ENCODE results near the gene KCNQ1.

Gene KCNQ1

DNA sequence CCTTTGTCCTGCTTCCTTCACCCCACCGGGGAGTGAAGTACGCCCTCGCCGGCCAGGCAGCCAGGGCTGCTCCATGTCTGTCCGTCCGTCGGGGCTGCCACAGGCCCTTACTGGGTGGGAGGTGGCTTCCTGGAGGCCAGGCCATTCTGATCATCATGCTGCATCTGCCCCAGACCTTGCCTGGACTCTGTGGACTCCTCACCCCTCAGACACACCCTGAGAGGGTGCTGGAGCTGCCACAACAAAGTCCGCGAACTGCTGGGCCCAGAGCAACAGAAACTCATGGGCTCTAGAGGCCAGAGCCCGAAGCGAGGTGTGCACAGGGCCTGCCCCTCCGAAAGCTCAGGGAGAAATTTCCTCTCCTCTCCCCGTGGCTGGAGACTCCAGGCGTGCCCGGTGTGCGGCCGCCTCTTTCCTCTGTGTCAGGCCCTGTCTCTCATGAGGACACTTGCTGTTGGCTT, 130.8 kb downstream of the KCNQ1 start:
- ATAC-seq (ENCODE audit: insufficient read depth, low read depth) (no peak), DNase-seq (no peak)
- H3K4me3 ChIP-seq (ENCODE audit: low read depth in 1 of 2, low read length in 2 of 2), result no peak overlapping the region
- no peak overlapping the region for H3K4me2 ChIP-seq (ENCODE audit: insufficient read depth, low read length)
- no peaks in the 10 kb centered on the region for H3K79me2 ChIP-seq (ENCODE audit: insufficient read depth, low read length)
- 0 out of 2 replicates have a peak, but pooled peaks cover 5% of the 10 kb centered on the region for H4K20me1 ChIP-seq (ENCODE audit: insufficient read depth, low read length)
- no peaks in the 10 kb centered on the region for H3K4me1 ChIP-seq (ENCODE audit: insufficient read depth, low read length)
- TF ChIP-seq EZH2 (IDR thresholded peaks at IDR 0.05; ENCODE audit: borderline replicate concordance, low read depth, low read length, severe bottlenecking), result no peak
- TF ChIP-seq, protein P1, sequence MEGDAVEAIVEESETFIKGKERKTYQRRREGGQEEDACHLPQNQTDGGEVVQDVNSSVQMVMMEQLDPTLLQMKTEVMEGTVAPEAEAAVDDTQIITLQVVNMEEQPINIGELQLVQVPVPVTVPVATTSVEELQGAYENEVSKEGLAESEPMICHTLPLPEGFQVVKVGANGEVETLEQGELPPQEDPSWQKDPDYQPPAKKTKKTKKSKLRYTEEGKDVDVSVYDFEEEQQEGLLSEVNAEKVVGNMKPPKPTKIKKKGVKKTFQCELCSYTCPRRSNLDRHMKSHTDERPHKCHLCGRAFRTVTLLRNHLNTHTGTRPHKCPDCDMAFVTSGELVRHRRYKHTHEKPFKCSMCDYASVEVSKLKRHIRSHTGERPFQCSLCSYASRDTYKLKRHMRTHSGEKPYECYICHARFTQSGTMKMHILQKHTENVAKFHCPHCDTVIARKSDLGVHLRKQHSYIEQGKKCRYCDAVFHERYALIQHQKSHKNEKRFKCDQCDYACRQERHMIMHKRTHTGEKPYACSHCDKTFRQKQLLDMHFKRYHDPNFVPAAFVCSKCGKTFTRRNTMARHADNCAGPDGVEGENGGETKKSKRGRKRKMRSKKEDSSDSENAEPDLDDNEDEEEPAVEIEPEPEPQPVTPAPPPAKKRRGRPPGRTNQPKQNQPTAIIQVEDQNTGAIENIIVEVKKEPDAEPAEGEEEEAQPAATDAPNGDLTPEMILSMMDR (IDR thresholded peaks at IDR 0.05; ENCODE audit: borderline replicate concordance, extremely low read depth, low read length, poor library complexity, severe bottlenecking), result no peak
- H2AFZ ChIP-seq (ENCODE audit: low read depth, low read length), result no peak overlapping the region
- H3K9me3 ChIP-seq (ENCODE audit: insufficient read depth, low read length, severe bottlenecking), result no peaks in the 10 kb centered on the region
- H3K27ac ChIP-seq (ENCODE audit: low read length), result no peak overlapping the region
- H3K36me3 ChIP-seq (ENCODE audit: insufficient read depth, low read length), result no peaks in the 10 kb centered on the region
- no peak overlapping the region for H3K9ac ChIP-seq (ENCODE audit: low read depth, low read length)
- H3K27me3 ChIP-seq (ENCODE audit: insufficient read depth, low read length, poor library complexity), result no peaks in the 10 kb centered on the region

DNA sequence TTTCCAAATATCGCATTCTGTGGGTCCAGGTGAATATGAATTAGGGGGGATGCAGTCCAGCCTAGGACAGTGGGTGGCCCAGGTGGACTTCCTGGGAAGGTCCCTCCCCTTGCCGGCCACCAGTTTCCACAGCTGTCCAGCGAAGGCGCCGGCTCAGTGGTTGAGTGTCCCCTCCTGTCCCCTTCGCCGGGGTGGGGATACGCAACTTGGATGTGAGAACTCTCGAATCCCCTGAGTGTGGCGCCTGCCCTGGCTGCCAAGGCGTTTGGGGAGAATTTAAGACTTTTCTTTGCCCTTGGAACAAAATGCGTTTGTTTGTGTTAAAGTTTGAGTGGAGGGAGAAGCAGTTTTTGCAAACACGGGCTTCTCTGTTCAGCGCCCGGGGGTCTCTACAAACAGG, 131.3 kb downstream of the KCNQ1 start:
- no peak for TF ChIP-seq EZH2 (IDR thresholded peaks at IDR 0.05; ENCODE audit: borderline replicate concordance, low read depth, low read length, severe bottlenecking)
- TF ChIP-seq, protein P1 (IDR thresholded peaks at IDR 0.05; ENCODE audit: borderline replicate concordance, extremely low read depth, low read length, poor library complexity, severe bottlenecking), result no peak
- Histone ChIP-seq H3K27me3 (ENCODE audit: insufficient read depth, low read length, poor library complexity) (no peaks in the 10 kb centered on the region), H3K36me3 (ENCODE audit: insufficient read depth, low read length) (no peaks in the 10 kb centered on the region), H3K79me2 (ENCODE audit: insufficient read depth, low read length) (no peaks in the 10 kb centered on the region), H3K27ac (ENCODE audit: low read length) (no peak overlapping the region), H2AFZ (ENCODE audit: low read depth, low read length) (no peak overlapping the region), H3K9me3 (ENCODE audit: insufficient read depth, low read length, severe bottlenecking) (no peaks in the 10 kb centered on the region), H3K4me3 (ENCODE audit: low read depth in 1 of 2, low read length in 2 of 2) (no peak overlapping the region), H4K20me1 (ENCODE audit: insufficient read depth, low read length) (0 out of 2 replicates have a peak, but pooled peaks cover 5% of the 10 kb centered on the region), H3K4me1 (ENCODE audit: insufficient read depth, low read length) (no peaks in the 10 kb centered on the region), H3K9ac (ENCODE audit: low read depth, low read length) (no peak overlapping the region), H3K4me2 (ENCODE audit: insufficient read depth, low read length) (no peak overlapping the region)
- ATAC-seq (ENCODE audit: insufficient read depth, low read depth), result no peak
- DNase-seq, result no peak

DNA sequence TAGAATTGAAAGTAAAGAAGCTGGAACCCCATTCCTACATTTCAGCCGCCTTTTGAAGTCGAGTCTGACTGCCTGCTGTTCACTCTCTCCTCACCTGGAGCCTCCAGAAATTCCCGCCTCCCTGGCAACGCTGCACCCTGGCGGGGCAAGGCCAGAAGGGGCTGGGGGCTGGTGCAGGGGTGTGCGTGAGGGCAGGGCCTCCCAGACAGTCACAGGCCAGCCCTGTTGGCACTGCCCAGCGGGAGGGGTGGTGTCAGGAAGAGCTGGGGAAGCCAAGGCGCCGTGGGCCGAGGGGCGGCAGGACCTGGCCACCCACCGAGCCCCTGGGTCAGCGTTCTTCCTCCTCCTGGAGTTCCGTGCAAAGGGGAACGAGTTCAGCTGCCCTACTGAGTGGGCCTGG, 131.7 kb downstream of the KCNQ1 start:
- Histone ChIP-seq H3K27ac (ENCODE audit: low read length) (no peak overlapping the region), H3K27me3 (ENCODE audit: insufficient read depth, low read length, poor library complexity) (no peaks in the 10 kb centered on the region), H3K4me2 (ENCODE audit: insufficient read depth, low read length) (no peak overlapping the region), H2AFZ (ENCODE audit: low read depth, low read length) (no peak overlapping the region), H3K9me3 (ENCODE audit: insufficient read depth, low read length, severe bottlenecking) (no peaks in the 10 kb centered on the region), H3K9ac (ENCODE audit: low read depth, low read length) (no peak overlapping the region), H3K4me1 (ENCODE audit: insufficient read depth, low read length) (no peaks in the 10 kb centered on the region), H4K20me1 (ENCODE audit: insufficient read depth, low read length) (peaks cover 7% of the 10 kb centered on the region; the same call in 1 of the 2 replicates), H3K4me3 (ENCODE audit: low read depth in 1 of 2, low read length in 2 of 2) (no peak overlapping the region), H3K79me2 (ENCODE audit: insufficient read depth, low read length) (no peaks in the 10 kb centered on the region), H3K36me3 (ENCODE audit: insufficient read depth, low read length) (no peaks in the 10 kb centered on the region)
- TF ChIP-seq, protein P1 (IDR thresholded peaks at IDR 0.05; ENCODE audit: borderline replicate concordance, extremely low read depth, low read length, poor library complexity, severe bottlenecking), result no peak
- no peak for TF ChIP-seq EZH2 (IDR thresholded peaks at IDR 0.05; ENCODE audit: borderline replicate concordance, low read depth, low read length, severe bottlenecking)
- DNase-seq, result no peak
- no peak for ATAC-seq (ENCODE audit: insufficient read depth, low read depth)
